SK-N-SH treated with all-trans-retinoic acid at 6 μM for 48 hours (cell line): Measurements from ENCODE around the gene VWA5B1.

Experiments used
- ATAC-seq: fragments of 200-7000 bp; cut with Tn5 transposase; 3 replicates; pipeline ENCODE4 v1.9.1; 2020; ENCODE audit warnings: mild to moderate bottlenecking, moderate library complexity
- ARNTL ChIP-seq: fragments of 450-650 bp; formaldehyde crosslinking; IDR thresholded peaks from 2 replicates; pipeline ENCODE4 v1.5.0; 2020; ENCODE audit warnings: low read depth, mild to moderate bottlenecking, moderate library complexity, borderline replicate concordance
- BACH2 ChIP-seq: fragments of 250-450 bp; sonication (Bioruptor Pico); IDR thresholded peaks from 2 replicates; pipeline ENCODE4 v1.9.0; 2021; ENCODE audit warnings: mild to moderate bottlenecking, borderline replicate concordance
- CSDC2 ChIP-seq: fragments of 250-450 bp; sonication (Bioruptor Pico); IDR thresholded peaks from 2 replicates; pipeline ENCODE4 v1.5.0; 2020; ENCODE audit warnings: mild to moderate bottlenecking, moderate library complexity
- GLIS3 ChIP-seq: fragments of 250-450 bp; sonication (Bioruptor Pico); IDR thresholded peaks from 2 replicates; pipeline ENCODE4 v1.5.0; 2020; ENCODE audit warnings: mild to moderate bottlenecking, moderate library complexity
- OSR1 ChIP-seq: fragments of 250-450 bp; sonication (Bioruptor Pico); IDR thresholded peaks from 2 replicates; pipeline ENCODE4 v1.8.0; 2022; ENCODE audit warnings: moderate library complexity, mild to moderate bottlenecking, inconsistent platforms
- PPARA ChIP-seq: fragments of 250-450 bp; sonication (Bioruptor Pico); IDR thresholded peaks from 2 replicates; pipeline ENCODE4 v1.5.0; 2020; ENCODE audit warnings: mild to moderate bottlenecking, borderline replicate concordance
- RARB ChIP-seq: fragments of 250-450 bp; sonication (Bioruptor Pico); IDR thresholded peaks from 2 replicates; pipeline ENCODE4 v1.8.0; 2021; ENCODE audit warnings: mild to moderate bottlenecking, moderate library complexity
- SNAI2 ChIP-seq: fragments of 250-450 bp; sonication (Bioruptor Pico); IDR thresholded peaks from 2 replicates; pipeline ENCODE4 v1.5.0; 2020; ENCODE audit warnings: mild to moderate bottlenecking, moderate library complexity
- TCF4 ChIP-seq: fragments of 250-450 bp; sonication (Bioruptor Pico); IDR thresholded peaks from 2 replicates; pipeline ENCODE4 v1.8.0; 2021; ENCODE audit warnings: mild to moderate bottlenecking, moderate library complexity, borderline replicate concordance
- TOX ChIP-seq: fragments of 250-450 bp; sonication (Bioruptor Pico); IDR thresholded peaks from 2 replicates; pipeline ENCODE4 v1.8.0; 2021; ENCODE audit warnings: mild to moderate bottlenecking, moderate library complexity, borderline replicate concordance
- ZC3H10 ChIP-seq: fragments of 250-450 bp; sonication (Bioruptor Pico); IDR thresholded peaks from 2 replicates; pipeline ENCODE4 v1.5.1; 2021; ENCODE audit warnings: mild to moderate bottlenecking, moderate library complexity
- ZFP3 ChIP-seq: fragments of 250-450 bp; sonication (Bioruptor Pico); IDR thresholded peaks from 2 replicates; pipeline ENCODE4 v1.5.0; 2020; ENCODE audit warnings: mild to moderate bottlenecking, moderate library complexity
- ZFP30 ChIP-seq: fragments of 450-650 bp; formaldehyde crosslinking; IDR thresholded peaks from 2 replicates; pipeline ENCODE4 v1.5.0; 2022; ENCODE audit warnings: mild to moderate bottlenecking, moderate library complexity
- ZNF565 ChIP-seq: fragments of 450-650 bp; formaldehyde crosslinking; conservative IDR thresholded peaks from 2 replicates; pipeline ENCODE4 v1.5.0; 2020; ENCODE audit warnings: low read depth, mild to moderate bottlenecking, moderate library complexity
- ZNF70 ChIP-seq: fragments of 450-650 bp; formaldehyde crosslinking; IDR thresholded peaks from 2 replicates; pipeline ENCODE4 v1.5.0; 2020; ENCODE audit warnings: mild to moderate bottlenecking, moderate library complexity
- ZNF8 ChIP-seq: fragments of 450-650 bp; formaldehyde crosslinking; IDR thresholded peaks from 2 replicates; pipeline ENCODE4 v1.5.0; 2020; ENCODE audit warnings: mild to moderate bottlenecking, moderate library complexity
- TF ChIP-seq, protein P1 (sequence below): fragments of 250-450 bp; sonication (Bioruptor Pico); IDR thresholded peaks from 2 replicates; pipeline ENCODE4 v1.8.0; 2020; ENCODE audit warnings: mild to moderate bottlenecking, moderate library complexity, borderline replicate concordance
- TF ChIP-seq, protein P2 (sequence below): fragments of 250-450 bp; sonication (Bioruptor Pico); IDR thresholded peaks from 2 replicates; pipeline ENCODE4 v1.8.0; 2021; ENCODE audit warnings: low read depth, mild to moderate bottlenecking, moderate library complexity, borderline replicate concordance
- TF ChIP-seq, protein P3 (sequence below): fragments of 250-450 bp; sonication (Bioruptor Pico); IDR thresholded peaks from 2 replicates; pipeline ENCODE4 v1.5.1; 2020; ENCODE audit warnings: low read depth, mild to moderate bottlenecking, moderate library complexity
- TF ChIP-seq, protein P4 (sequence below): fragments of 250-450 bp; sonication (Bioruptor Pico); IDR thresholded peaks from 2 replicates; pipeline ENCODE4 v1.5.0; 2020; ENCODE audit warnings: mild to moderate bottlenecking, moderate library complexity

VWA5B1 gene

DNA sequence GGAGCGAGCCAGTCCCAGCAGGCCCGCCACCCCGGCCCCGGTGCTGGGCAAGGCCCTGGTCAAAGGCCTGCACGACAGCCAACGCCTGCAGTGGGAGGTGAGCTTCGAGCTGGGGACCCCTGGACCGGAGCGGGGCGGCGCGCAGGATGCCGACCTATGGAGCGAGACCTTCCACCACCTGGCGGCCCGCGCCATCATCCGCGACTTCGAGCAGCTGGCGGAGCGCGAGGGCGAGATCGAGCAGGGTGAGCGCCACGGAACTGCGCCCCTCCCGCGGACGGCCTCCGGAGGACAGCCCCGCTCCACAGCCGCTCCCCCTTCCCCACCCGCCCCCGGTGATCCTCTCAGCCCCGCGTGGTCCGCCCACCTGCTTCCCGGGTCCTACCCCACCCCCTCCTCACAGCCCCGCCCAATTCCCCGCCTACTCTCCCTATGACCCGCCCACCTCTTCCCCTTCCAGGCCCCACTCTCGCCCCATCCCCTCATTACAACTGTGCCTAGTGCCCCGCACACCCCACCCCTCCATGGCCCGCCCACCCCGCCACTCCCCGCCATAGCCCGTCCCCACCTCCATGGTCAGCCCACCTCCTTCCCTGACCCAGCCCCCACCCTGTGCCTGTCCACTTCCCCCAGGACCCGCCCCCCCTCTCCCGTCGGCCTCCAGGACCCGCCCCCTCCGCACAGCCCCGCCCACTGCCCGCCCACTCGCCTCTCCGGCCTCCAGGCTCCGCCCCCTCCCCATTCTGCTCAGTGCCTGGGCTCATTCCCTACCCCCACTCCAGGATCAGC is 52.7 kb downstream of the VWA5B1 start:
- ATAC-seq, result no peak
- TF ChIP-seq TOX (CRISPR knock-in tag) (no peak), BACH2 (CRISPR knock-in tag) (no peak), CSDC2 (CRISPR knock-in tag) (no peak), RARB (no peak), ARNTL (CRISPR knock-in tag) (no peak), ZNF70 (CRISPR knock-in tag) (no peak), ZC3H10 (no peak)
- TF ChIP-seq, protein P1, sequence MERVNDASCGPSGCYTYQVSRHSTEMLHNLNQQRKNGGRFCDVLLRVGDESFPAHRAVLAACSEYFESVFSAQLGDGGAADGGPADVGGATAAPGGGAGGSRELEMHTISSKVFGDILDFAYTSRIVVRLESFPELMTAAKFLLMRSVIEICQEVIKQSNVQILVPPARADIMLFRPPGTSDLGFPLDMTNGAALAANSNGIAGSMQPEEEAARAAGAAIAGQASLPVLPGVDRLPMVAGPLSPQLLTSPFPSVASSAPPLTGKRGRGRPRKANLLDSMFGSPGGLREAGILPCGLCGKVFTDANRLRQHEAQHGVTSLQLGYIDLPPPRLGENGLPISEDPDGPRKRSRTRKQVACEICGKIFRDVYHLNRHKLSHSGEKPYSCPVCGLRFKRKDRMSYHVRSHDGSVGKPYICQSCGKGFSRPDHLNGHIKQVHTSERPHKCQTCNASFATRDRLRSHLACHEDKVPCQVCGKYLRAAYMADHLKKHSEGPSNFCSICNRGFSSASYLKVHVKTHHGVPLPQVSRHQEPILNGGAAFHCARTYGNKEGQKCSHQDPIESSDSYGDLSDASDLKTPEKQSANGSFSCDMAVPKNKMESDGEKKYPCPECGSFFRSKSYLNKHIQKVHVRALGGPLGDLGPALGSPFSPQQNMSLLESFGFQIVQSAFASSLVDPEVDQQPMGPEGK (CRISPR knock-in tag), result no peak

DNA sequence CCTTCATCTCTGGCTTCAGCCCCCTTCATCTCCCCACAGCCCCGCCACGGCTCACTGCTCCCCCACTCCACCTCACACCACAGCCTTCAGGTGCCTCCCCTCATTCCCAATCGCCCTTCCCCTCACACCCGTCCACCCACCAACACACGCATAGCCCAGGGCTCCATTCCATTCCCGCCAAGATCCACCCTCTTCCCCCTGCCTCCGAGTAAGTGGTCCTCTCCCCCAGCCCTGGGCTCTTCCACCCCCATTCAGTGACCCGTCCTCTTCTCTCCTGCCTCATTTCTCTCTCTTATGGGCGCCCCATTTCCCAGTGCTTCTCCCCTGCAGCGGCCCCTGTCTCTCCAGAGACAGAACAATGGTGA is 53.2 kb downstream of the VWA5B1 start:
- ATAC-seq, result no peak
- TF ChIP-seq TCF4 (no peak), ZFP3 (CRISPR knock-in tag) (no peak), RARB (no peak), ZFP30 (CRISPR knock-in tag) (no peak), SNAI2 (no peak)
- TF ChIP-seq, protein P2, sequence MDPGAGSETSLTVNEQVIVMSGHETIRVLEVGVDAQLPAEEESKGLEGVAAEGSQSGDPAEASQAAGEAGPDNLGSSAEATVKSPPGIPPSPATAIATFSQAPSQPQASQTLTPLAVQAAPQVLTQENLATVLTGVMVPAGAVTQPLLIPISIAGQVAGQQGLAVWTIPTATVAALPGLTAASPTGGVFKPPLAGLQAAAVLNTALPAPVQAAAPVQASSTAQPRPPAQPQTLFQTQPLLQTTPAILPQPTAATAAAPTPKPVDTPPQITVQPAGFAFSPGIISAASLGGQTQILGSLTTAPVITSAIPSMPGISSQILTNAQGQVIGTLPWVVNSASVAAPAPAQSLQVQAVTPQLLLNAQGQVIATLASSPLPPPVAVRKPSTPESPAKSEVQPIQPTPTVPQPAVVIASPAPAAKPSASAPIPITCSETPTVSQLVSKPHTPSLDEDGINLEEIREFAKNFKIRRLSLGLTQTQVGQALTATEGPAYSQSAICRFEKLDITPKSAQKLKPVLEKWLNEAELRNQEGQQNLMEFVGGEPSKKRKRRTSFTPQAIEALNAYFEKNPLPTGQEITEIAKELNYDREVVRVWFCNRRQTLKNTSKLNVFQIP (CRISPR knock-in tag), result no peak
- TF ChIP-seq, protein P3, sequence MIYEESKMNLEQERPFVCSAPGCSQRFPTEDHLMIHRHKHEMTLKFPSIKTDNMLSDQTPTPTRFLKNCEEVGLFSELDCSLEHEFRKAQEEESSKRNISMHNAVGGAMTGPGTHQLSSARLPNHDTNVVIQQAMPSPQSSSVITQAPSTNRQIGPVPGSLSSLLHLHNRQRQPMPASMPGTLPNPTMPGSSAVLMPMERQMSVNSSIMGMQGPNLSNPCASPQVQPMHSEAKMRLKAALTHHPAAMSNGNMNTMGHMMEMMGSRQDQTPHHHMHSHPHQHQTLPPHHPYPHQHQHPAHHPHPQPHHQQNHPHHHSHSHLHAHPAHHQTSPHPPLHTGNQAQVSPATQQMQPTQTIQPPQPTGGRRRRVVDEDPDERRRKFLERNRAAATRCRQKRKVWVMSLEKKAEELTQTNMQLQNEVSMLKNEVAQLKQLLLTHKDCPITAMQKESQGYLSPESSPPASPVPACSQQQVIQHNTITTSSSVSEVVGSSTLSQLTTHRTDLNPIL (CRISPR knock-in tag), result no peak
- TF ChIP-seq, protein P4, sequence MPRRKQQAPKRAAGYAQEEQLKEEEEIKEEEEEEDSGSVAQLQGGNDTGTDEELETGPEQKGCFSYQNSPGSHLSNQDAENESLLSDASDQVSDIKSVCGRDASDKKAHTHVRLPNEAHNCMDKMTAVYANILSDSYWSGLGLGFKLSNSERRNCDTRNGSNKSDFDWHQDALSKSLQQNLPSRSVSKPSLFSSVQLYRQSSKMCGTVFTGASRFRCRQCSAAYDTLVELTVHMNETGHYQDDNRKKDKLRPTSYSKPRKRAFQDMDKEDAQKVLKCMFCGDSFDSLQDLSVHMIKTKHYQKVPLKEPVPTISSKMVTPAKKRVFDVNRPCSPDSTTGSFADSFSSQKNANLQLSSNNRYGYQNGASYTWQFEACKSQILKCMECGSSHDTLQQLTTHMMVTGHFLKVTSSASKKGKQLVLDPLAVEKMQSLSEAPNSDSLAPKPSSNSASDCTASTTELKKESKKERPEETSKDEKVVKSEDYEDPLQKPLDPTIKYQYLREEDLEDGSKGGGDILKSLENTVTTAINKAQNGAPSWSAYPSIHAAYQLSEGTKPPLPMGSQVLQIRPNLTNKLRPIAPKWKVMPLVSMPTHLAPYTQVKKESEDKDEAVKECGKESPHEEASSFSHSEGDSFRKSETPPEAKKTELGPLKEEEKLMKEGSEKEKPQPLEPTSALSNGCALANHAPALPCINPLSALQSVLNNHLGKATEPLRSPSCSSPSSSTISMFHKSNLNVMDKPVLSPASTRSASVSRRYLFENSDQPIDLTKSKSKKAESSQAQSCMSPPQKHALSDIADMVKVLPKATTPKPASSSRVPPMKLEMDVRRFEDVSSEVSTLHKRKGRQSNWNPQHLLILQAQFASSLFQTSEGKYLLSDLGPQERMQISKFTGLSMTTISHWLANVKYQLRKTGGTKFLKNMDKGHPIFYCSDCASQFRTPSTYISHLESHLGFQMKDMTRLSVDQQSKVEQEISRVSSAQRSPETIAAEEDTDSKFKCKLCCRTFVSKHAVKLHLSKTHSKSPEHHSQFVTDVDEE (CRISPR knock-in tag), result no peak
- TF ChIP-seq, all 23 proteins: peak for 0

DNA sequence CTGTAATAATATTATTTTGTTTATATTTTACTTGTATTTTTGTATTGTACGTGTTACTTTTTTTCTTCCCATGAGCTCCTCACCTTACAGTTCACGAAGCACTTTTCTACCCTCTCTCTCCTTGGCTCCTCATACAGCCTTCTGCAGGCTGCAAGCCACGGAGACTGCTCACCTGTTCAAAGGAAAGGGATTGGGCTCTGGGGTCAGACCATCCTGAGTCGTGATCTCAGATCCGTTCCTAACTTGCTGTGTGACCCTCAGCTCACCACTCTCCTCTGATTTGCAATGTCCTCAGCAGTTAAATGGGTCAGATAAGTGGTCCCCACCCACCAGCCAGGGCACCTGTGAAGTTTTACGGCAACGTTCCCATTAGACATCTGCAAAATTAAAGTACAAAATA is 54.1 kb downstream of the VWA5B1 start:
- TF ChIP-seq ZNF70 (CRISPR knock-in tag) (no peak), GLIS3 (no peak)
- TF ChIP-seq, protein P2 (CRISPR knock-in tag), result no peak
- ATAC-seq, result no peak

DNA sequence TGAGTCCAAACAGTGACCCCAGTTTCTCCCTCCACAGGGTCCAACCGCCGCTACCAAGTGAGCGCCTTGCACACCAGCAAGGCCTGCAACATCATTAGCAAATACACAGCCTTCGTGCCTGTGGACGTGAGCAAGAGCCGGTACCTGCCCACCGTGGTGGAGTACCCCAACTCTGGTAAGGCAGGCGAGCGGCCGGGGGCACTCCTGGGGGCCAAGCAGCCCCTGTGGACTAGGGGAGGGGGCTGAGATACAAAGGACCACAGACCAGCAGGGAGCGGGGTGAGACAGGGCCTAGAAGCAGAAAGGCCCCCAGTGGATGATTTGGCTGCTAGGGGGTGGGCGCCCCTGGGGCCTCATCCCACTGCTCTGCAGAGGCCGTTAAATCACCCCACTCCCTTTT is 54.7 kb downstream of the VWA5B1 start:
- ATAC-seq, result no peak
- TF ChIP-seq RARB, result no peak
- no peak for TF ChIP-seq ZNF565 (CRISPR knock-in tag)
- TF ChIP-seq, protein P1 (CRISPR knock-in tag), result no peak
- no peak for TF ChIP-seq ZFP3 (CRISPR knock-in tag)
- TF ChIP-seq, protein P4 (CRISPR knock-in tag), result no peak
- no peak for TF ChIP-seq PPARA
- TF ChIP-seq GLIS3, result no peak
- TF ChIP-seq TCF4, result no peak
- TF ChIP-seq OSR1 (CRISPR knock-in tag), result no peak
- TF ChIP-seq ZNF8 (CRISPR knock-in tag), result no peak
